ENCODE measurements around the gene ZNF200. TPM values are rescaled to one million over a fixed set of nuclear protein-coding genes. Genes with fewer than 3 reads are reported as not detected.

ZNF200 gene
- 7.1 to 8.8 TPM (median 8.0 TPM) in 5 replicates for total RNA-seq (2022; extraction: Qiagen RNA extraction)

DNA sequence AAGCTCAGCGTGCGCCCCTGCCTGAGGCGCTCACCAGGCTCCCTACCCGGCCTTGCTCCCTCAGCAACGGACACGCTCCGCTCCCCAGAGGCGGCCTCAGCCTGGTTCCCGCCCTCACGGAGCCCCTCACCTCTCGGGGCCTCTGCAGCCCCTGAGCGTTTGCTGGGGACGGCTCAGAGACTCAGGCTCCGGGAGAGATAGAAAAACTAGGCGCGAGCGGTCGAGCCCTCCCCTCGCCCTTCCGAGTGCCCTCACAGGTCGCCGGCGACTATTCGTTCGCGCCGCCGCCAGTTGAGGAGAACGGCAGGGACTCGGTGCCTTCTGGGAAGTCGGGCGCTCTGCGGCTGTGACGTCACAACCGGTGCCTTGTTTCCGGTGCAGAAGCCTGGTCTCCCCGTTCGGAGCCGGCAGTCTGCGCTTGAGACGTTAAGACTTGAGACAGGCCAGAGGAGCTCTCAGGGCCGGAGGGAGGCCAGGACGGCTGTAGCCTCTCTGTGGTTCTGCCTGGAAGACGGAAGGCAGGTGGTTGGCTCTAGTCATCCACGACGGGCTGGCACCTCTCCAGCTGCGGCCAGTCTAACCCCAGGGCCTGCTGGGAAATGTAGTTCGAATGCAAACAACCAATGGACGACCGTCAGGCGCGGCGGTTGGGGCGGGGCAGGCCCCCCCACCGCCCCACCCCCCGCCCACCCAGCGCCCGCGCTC lies at the start of gene ZNF200:
Gene ZNF200 (minus strand): TSS at position 302 of the 705 bp plus-strand sequence. CDS start 1,403 bp downstream, outside the sequence.

GRCh38 chr16:3282730-3283542 lies 48.0 kb upstream of the ZNF200 start, which contains the start of gene ZNF263:
Gene ZNF263 (plus strand): TSS chr16:3283491. CDS start chr16:3283819, 328 bp downstream.

GRCh38 chr16:3256146-3256865 lies 21.3 kb upstream of the ZNF200 start, which contains the start of gene MEFV:
Gene MEFV (minus strand): TSS chr16:3256633. CDS start chr16:3256587, 46 bp downstream.

DNA sequence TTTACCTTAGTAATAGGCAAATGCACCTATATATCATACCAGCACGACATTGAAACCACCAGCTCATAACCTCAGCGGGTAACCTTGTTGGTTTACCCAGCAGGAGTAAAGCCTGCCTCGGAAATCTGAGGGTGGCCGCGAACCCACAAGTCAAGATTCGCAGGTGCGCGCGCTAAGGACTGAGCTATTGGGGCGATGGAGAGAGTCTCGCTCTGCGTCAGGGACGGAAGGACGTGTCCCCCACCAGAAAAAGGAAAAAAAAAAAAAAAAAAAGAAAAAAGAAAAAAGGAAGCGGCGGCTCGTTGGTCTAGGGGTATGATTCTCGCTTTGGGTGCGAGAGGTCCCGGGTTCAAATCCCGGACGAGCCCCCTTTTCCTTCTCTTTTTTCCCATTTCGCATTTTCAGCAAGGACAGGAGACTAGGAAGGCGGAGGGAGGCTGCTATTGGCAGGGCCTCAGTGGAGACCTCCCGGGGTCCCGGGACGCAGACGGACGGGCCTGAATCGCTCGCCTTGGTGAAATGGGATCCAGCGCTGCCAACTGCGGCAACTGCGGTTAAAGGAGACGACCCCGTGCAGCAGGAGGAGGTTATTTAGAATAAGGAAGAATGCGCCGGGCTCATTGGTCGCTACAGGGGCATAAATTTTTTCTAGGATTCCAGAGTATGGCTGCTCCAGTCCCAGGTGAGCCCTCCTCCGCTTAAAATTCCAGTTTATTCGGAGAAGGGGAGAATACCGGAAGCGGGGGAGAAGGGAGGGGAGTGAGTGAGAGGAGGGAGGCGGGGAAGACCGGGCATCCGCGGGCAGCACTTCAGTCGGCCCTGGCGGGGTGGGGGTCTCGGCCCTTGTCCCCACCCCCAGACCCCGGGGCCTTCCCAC lies 46.9 kb downstream of the ZNF200 start, which contains the start of gene OR1F1:
Gene OR1F1 (plus strand): TSS at position 407 of the 877 bp plus-strand sequence.

Other genes with a start within 250 kb of the ZNF200 start
- gene CLDN9, start 222.2 kb downstream of the ZNF200 start, total RNA-seq (2022; extraction: Qiagen RNA extraction) = 0.30 to 0.52 TPM (median 0.35 TPM) in 5 replicates
- 0.30 to 0.53 TPM (median 0.35 TPM) in 5 replicates for gene CLDN6, start 217.0 kb downstream of the ZNF200 start, total RNA-seq (2022; extraction: Qiagen RNA extraction)
- 461 to 723 TPM (median 621 TPM) in 5 replicates for gene TNFRSF12A, start 214.8 kb downstream of the ZNF200 start, total RNA-seq (2022; extraction: Qiagen RNA extraction)
- gene HCFC1R1, start 211.2 kb downstream of the ZNF200 start, total RNA-seq (2022; extraction: Qiagen RNA extraction) = 204 to 258 TPM (median 252 TPM) in 5 replicates
- gene THOC6, start 211.1 kb downstream of the ZNF200 start, total RNA-seq (2022; extraction: Qiagen RNA extraction) = 24.3 to 39.1 TPM (median 34.7 TPM) in 5 replicates
- not detected in 5 replicates for gene BICDL2, start 198.2 kb downstream of the ZNF200 start, total RNA-seq (2022; extraction: Qiagen RNA extraction)
- 0.52 to 1.0 TPM (median 0.90 TPM) in 5 replicates for gene MMP25, start 188.6 kb downstream of the ZNF200 start, total RNA-seq (2022; extraction: Qiagen RNA extraction)
- gene IL32, start 169.5 kb downstream of the ZNF200 start, total RNA-seq (2022; extraction: Qiagen RNA extraction) = 22.4 to 40.0 TPM (median 27.1 TPM) in 5 replicates
- 0.03 to 0.05 TPM in 2 of 5 replicates, not detected in the others for gene ZSCAN10, start 135.9 kb downstream of the ZNF200 start, total RNA-seq (2022; extraction: Qiagen RNA extraction)
- 10.8 to 15.5 TPM (median 14.6 TPM) in 5 replicates for gene ZNF205, start 122.6 kb downstream of the ZNF200 start, total RNA-seq (2022; extraction: Qiagen RNA extraction)
- gene ZNF213, start 100.1 kb downstream of the ZNF200 start, total RNA-seq (2022; extraction: Qiagen RNA extraction) = 8.9 to 13.7 TPM (median 11.8 TPM) in 5 replicates
- 0.24 to 0.60 TPM (median 0.40 TPM) in 5 replicates for gene OR1F1, start 47.0 kb downstream of the ZNF200 start, total RNA-seq (2022; extraction: Qiagen RNA extraction)
- not detected in 5 replicates for gene MEFV, start 21.5 kb upstream of the ZNF200 start, total RNA-seq (2022; extraction: Qiagen RNA extraction)
- gene ZNF263, start 48.3 kb upstream of the ZNF200 start, total RNA-seq (2022; extraction: Qiagen RNA extraction) = 33.4 to 40.7 TPM (median 35.7 TPM) in 5 replicates
- 1.3 to 1.9 TPM (median 1.6 TPM) in 5 replicates for gene TIGD7, start 70.3 kb upstream of the ZNF200 start, total RNA-seq (2022; extraction: Qiagen RNA extraction)
- gene ZNF75A, start 70.3 kb upstream of the ZNF200 start, total RNA-seq (2022; extraction: Qiagen RNA extraction) = 10.0 to 12.8 TPM (median 11.2 TPM) in 5 replicates
- not detected in 5 replicates for gene OR2C1, start 120.7 kb upstream of the ZNF200 start, total RNA-seq (2022; extraction: Qiagen RNA extraction)
- 10.7 to 18.4 TPM (median 15.1 TPM) in 5 replicates for gene ZSCAN32, start 165.8 kb upstream of the ZNF200 start, total RNA-seq (2022; extraction: Qiagen RNA extraction)
- gene ZNF174, start 166.1 kb upstream of the ZNF200 start, total RNA-seq (2022; extraction: Qiagen RNA extraction) = 11.4 to 13.7 TPM (median 13.1 TPM) in 5 replicates
- gene ZNF597, start 208.3 kb upstream of the ZNF200 start, total RNA-seq (2022; extraction: Qiagen RNA extraction) = 0.82 to 1.1 TPM (median 0.95 TPM) in 5 replicates
- gene NAA60, start 208.5 kb upstream of the ZNF200 start, total RNA-seq (2022; extraction: Qiagen RNA extraction) = 46.0 to 56.4 TPM (median 55.2 TPM) in 5 replicates

Measured in A549 treated with CORT108297 at 1 μM for 4 hours (cell line).